Endothelial cell of umbilical vein (primary cell): Measurements from ENCODE around the gene NSL1. TPM values are rescaled to one million over a fixed set of nuclear protein-coding genes. Genes with fewer than 3 reads are reported as not detected.
"Not testable (repeated sequence)": the region's sequence is repeated elsewhere in the genome, so short reads cannot be mapped to it uniquely, and the experiment has no call there.

Experiments used
- BruUV-seq: library from RNA; stranded (reverse); fragments of 400-500 nt; replicated peaks from 2 replicates; lab custom pipeline; 2021; lab: Mats Ljungman, UMichigan
- CTCF ChIA-PET: fragments of 300-600, 350-600 bp; sonication (Branson Sonifier 250); formaldehyde crosslinking; loops from one replicate; lab custom pipeline; 2021; ENCODE audit warnings: antibody characterized with exemption, inconsistent platforms; lab: Charles Lee
- POLR2A ChIA-PET: fragments of 300-600, 350-600 bp; sonication (Branson Sonifier 250); formaldehyde crosslinking; loops from one replicate; lab custom pipeline; 2021; ENCODE audit warnings: antibody characterized with exemption, inconsistent platforms; lab: Charles Lee
- DNase-seq: peaks from one replicate; pipeline ENCODE4 v3.0.0-alpha.2; 2011; ENCODE audit warnings: low read depth, low spot score
- FAIRE-seq: peaks from 2 replicates; lab custom pipeline; 2011; peaks lifted over from hg19 to GRCh38; lab: Jason Lieb, UNC
- H2AFZ ChIP-seq: 2 replicates; pipeline ENCODE4 v1.6.0; 2012; ENCODE audit warnings: low read depth, low read length, control low read depth, inconsistent platforms
- H3K27ac ChIP-seq: 2 replicates; pipeline ENCODE4 v1.5.1; 2011; ENCODE audit warnings: low read depth, mild to moderate bottlenecking, control low read depth, low read length, moderate library complexity; ENCODE audit not compliant: insufficient read depth
- H3K27me3 ChIP-seq, 2 experiments: 2 replicates each; pipeline versions ENCODE4 v1.6.0 to v1.6.1; 2011; ENCODE audit warnings: low read length in 2 of 2, mixed read lengths in 1 of 2; ENCODE audit not compliant: control insufficient read depth in 2 of 2, insufficient read depth in 2 of 2
- H3K36me3 ChIP-seq, 2 experiments: 2 replicates in 1 of 2; 3 replicates in 1 of 2; pipeline ENCODE4 v1.5.1; 2011; ENCODE audit warnings: low read length in 2 of 2, mild to moderate bottlenecking in 1 of 2, moderate library complexity in 1 of 2; ENCODE audit not compliant: control insufficient read depth in 2 of 2, insufficient read depth in 2 of 2; ENCODE audit errors: extremely low read depth in 1 of 2
- H3K4me1 ChIP-seq: 3 replicates; pipeline ENCODE4 v1.5.1; 2011; ENCODE audit warnings: mild to moderate bottlenecking, low read length; ENCODE audit not compliant: control insufficient read depth, insufficient read depth; ENCODE audit errors: extremely low read depth
- H3K4me2 ChIP-seq: 2 replicates; pipeline ENCODE4 v1.6.1; 2011; ENCODE audit warnings: low read length, control low read depth, mixed read lengths; ENCODE audit not compliant: insufficient read depth
- H3K4me3 ChIP-seq, 3 experiments: fragments of 200-600 bp in 1 of 3; sonication (generic), shearing (Covaris generic) in 1 of 3; replicated peaks in 1 of 3; 2 replicates each; pipeline ENCODE4 v1.5.1; 2011 to 2016; ENCODE audit warnings: control low read depth in 3 of 3, low read length in 3 of 3, mild to moderate bottlenecking in 2 of 3, inconsistent platforms in 1 of 3, low read depth in 1 of 3, moderate library complexity in 1 of 3; ENCODE audit not compliant: insufficient read depth in 1 of 3
- H3K79me2 ChIP-seq: 2 replicates; pipeline ENCODE4 v1.6.0; 2012; ENCODE audit warnings: low read length, inconsistent platforms; ENCODE audit not compliant: control insufficient read depth, insufficient read depth
- H3K9ac ChIP-seq: replicated peaks from 2 replicates; pipeline ENCODE3; 2011; ENCODE audit warnings: low read length, control low read depth; ENCODE audit not compliant: insufficient read depth; ENCODE audit errors: extremely low read depth
- H3K9me1 ChIP-seq: replicated peaks from 3 replicates; pipeline ENCODE4 v1.6.0; 2011; ENCODE audit warnings: mild to moderate bottlenecking, low read length; ENCODE audit not compliant: control insufficient read depth, insufficient read depth; ENCODE audit errors: extremely low read depth
- H3K9me3 ChIP-seq: replicated peaks from 2 replicates; pipeline ENCODE4 v1.5.1; 2012; ENCODE audit warnings: low read length, inconsistent platforms; ENCODE audit not compliant: control insufficient read depth, insufficient read depth
- H4K20me1 ChIP-seq: replicated peaks from 2 replicates; pipeline ENCODE3; 2011; ENCODE audit warnings: mild to moderate bottlenecking, low read length; ENCODE audit not compliant: control insufficient read depth, insufficient read depth; ENCODE audit errors: extremely low read depth
- EZH2 ChIP-seq: IDR thresholded peaks from 2 replicates; pipeline ENCODE4 v1.6.1; 2012; ENCODE audit warnings: borderline replicate concordance, low read depth, mild to moderate bottlenecking, moderate library complexity, low read length, inconsistent platforms; ENCODE audit not compliant: severe bottlenecking
- FOS ChIP-seq: IDR thresholded peaks from 2 replicates; pipeline ENCODE4 v1.6.1; 2011; ENCODE audit warnings: mild to moderate bottlenecking, low read length, moderate library complexity, borderline replicate concordance; ENCODE audit not compliant: insufficient read depth
- GATA2 ChIP-seq: IDR thresholded peaks from 2 replicates; pipeline ENCODE4 v1.7.0; 2011; ENCODE audit warnings: low read depth, mild to moderate bottlenecking, moderate library complexity, mixed read lengths, low read length; ENCODE audit not compliant: insufficient read length, insufficient read depth
- JUN ChIP-seq: IDR thresholded peaks from 2 replicates; pipeline ENCODE4 v1.6.1; 2011; ENCODE audit warnings: borderline replicate concordance, low read depth; ENCODE audit not compliant: insufficient read length, insufficient read depth
- MYC ChIP-seq: IDR thresholded peaks from one replicate; pipeline ENCODE4 v1.6.1; 2011; ENCODE audit warnings: mild to moderate bottlenecking, low read depth, low read length
- POLR2A ChIP-seq: IDR thresholded peaks from 2 replicates; pipeline ENCODE4 v1.6.1; 2012; ENCODE audit warnings: low read depth, mild to moderate bottlenecking, control low read depth, low read length
- POLR2AphosphoS5 ChIP-seq: IDR thresholded peaks from 2 replicates; pipeline ENCODE4 v1.6.1; 2012; ENCODE audit warnings: low read depth, mild to moderate bottlenecking, control low read depth, low read length, moderate library complexity; ENCODE audit not compliant: insufficient read depth
- dilution Hi-C: fragments of 300-500 bp; cut with MboI; formaldehyde crosslinking; loops from one replicate; pipeline ENCODE4 v1.15.0; 2019; ENCODE audit warnings: low sequenced_read_pairs; ENCODE audit not compliant: extremely low pct_ligation_motif_present
- intact Hi-C: fragments of 100-400 bp; cut with micrococcal nuclease; formaldehyde crosslinking; loops from one replicate; pipeline ENCODE4 v1.10.0; 2022
- polyA plus RNA-seq, 4 experiments: library from polyadenylated mRNA; depleted of rRNA in 3 of 4; stranded (reverse) in 3 of 4; unstranded in 1 of 4; fragments of >200 nt; gene quantifications; 2 replicates each; pipeline versions ENCODE4 v1.2.1 to v1.2.3, GENCODE V29; 2011 to 2012; ENCODE audit warnings: missing spikeins in 1 of 4
- total RNA-seq: library from RNA; stranded (reverse); gene quantifications from 2 replicates; pipeline ENCODE4 v1.2.3, GENCODE V29; 2021
- TF ChIP-seq, protein P1 (sequence below): IDR thresholded peaks from 2 replicates; pipeline ENCODE4 v1.6.1; 2011; ENCODE audit not compliant: insufficient read depth, insufficient read length
- TF ChIP-seq, protein P2 (sequence below), 2 donors: IDR thresholded peaks; 1 replicate in 1 of 2; 2 replicates in 1 of 2; pipeline ENCODE4 v1.5.1; 2011; ENCODE audit warnings: low read length in 2 of 2, mild to moderate bottlenecking in 2 of 2, moderate library complexity in 2 of 2, control low read depth in 1 of 2, inconsistent platforms in 1 of 2, low read depth in 1 of 2; ENCODE audit not compliant: insufficient read depth in 1 of 2; ENCODE audit errors: extremely low read depth in 1 of 2

Gene NSL1
- total and polyA plus RNA-seq, 2 donors (not counting 3 experiments of a cell fraction or from before 2014, with no cell fraction given), result 15.5 to 30.2 TPM

DNA sequence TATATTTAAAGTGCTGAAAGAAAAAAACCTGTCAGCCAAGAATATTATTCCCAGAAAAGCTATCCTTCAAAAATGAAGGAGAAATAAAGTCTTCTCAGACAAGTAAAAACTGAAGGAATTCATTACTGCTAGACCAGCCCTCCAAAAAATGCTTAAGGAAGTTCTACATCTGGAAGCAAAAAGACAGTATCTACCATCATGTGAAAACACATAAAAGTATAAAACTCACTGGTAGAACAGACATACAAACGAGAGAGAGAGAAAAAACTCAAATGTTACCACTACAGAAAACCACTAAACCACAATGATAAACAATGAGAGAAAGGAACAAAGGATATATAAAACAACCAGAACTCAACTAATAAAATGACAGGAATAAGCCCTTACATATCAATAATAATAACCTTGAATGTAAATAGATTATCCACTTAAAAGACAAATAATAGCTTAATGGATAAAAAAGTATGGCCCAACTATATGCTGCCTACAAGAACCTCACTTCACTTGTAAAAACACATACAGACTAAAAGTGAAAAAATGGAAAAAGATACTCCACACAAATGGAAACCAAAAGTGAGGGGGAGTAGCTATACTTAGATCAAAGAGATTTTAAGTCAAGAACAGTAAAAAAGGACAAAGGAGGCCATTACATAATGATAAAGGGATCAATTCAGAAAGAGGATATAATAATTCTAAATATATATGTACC lies 22.0 kb downstream of the NSL1 start:
- TF ChIP-seq POLR2A, result no peak
- no peak for TF ChIP-seq GATA2
- no peak for TF ChIP-seq EZH2
- TF ChIP-seq POLR2AphosphoS5, result no peak
- TF ChIP-seq, protein P1, sequence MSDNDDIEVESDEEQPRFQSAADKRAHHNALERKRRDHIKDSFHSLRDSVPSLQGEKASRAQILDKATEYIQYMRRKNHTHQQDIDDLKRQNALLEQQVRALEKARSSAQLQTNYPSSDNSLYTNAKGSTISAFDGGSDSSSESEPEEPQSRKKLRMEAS, result no peak
- TF ChIP-seq MYC, result no peak
- TF ChIP-seq, protein P2, sequence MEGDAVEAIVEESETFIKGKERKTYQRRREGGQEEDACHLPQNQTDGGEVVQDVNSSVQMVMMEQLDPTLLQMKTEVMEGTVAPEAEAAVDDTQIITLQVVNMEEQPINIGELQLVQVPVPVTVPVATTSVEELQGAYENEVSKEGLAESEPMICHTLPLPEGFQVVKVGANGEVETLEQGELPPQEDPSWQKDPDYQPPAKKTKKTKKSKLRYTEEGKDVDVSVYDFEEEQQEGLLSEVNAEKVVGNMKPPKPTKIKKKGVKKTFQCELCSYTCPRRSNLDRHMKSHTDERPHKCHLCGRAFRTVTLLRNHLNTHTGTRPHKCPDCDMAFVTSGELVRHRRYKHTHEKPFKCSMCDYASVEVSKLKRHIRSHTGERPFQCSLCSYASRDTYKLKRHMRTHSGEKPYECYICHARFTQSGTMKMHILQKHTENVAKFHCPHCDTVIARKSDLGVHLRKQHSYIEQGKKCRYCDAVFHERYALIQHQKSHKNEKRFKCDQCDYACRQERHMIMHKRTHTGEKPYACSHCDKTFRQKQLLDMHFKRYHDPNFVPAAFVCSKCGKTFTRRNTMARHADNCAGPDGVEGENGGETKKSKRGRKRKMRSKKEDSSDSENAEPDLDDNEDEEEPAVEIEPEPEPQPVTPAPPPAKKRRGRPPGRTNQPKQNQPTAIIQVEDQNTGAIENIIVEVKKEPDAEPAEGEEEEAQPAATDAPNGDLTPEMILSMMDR (IDR thresholded peaks at IDR 0.05; ENCODE audit: extremely low read depth in 1 of 2, insufficient read depth in 1 of 2, low read depth in 1 of 2, low read length in 2 of 2), result no peak
- no peak for TF ChIP-seq JUN
- no peak for TF ChIP-seq FOS
- intact Hi-C loops (no loop called here), dilution Hi-C loops (no loop called here)
- H3K9me3 ChIP-seq, result no peaks in the 10 kb centered on the region
- H3K36me3 ChIP-seq, result no peaks in the 10 kb centered on the region
- H3K27me3 ChIP-seq, result no peaks in the 10 kb centered on the region
- FAIRE-seq (no peak), DNase-seq (no peak)
- H3K79me2 ChIP-seq, result peaks cover 2% of the 10 kb centered on the region
- POLR2A ChIA-PET, result no interaction called here
- no peak overlapping the region for H3K9ac ChIP-seq
- no peak overlapping the region for H3K27ac ChIP-seq
- H2AFZ ChIP-seq, result no peak overlapping the region
- no peak overlapping the region for H3K4me3 ChIP-seq
- no TSS peak for BruUV-seq
- no peaks in the 10 kb centered on the region for H4K20me1 ChIP-seq
- no peak overlapping the region for H3K4me2 ChIP-seq
- no peaks in the 10 kb centered on the region for H3K4me1 ChIP-seq
- no peaks in the 10 kb centered on the region for H3K9me1 ChIP-seq
- CTCF ChIA-PET, result interaction anchor here (0.8 to 1.3 kb wide), 4 partner anchors 10 to 20 kb away, joined by 3 to 8 read pairs (median 3); no protein-coding TSS in a partner anchor

DNA sequence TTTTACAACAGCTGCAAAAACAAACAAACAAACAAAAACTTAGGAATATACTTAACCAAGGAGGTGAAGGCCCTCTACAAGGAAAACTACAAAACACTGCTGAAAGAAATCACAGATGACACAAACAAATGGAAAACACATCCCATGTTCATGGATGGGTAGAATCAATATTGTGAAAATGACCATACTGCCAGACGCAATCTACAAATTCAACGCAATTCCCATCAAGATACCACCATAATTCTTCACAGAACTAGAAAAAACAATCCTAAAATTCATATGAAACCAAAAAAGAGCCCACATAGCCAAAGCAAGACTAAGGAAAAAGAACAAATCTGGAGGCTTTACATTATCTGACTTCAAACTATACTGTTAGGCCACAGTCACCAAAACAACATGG lies 24.8 kb downstream of the NSL1 start:
- intact Hi-C loops, H3K9me3 ChIP-seq, H3K9me1 ChIP-seq, H3K9ac ChIP-seq, H3K36me3 ChIP-seq, CTCF ChIA-PET, H3K4me2 ChIP-seq, BruUV-seq, FAIRE-seq, H3K79me2 ChIP-seq, POLR2A ChIA-PET, H3K4me1 ChIP-seq, H3K27me3 ChIP-seq, H3K4me3 ChIP-seq, DNase-seq, dilution Hi-C loops, H3K27ac ChIP-seq, H4K20me1 ChIP-seq, H2AFZ ChIP-seq: not testable (repeated sequence)
